ENCODE measurements around the gene LSP1.

DNA sequence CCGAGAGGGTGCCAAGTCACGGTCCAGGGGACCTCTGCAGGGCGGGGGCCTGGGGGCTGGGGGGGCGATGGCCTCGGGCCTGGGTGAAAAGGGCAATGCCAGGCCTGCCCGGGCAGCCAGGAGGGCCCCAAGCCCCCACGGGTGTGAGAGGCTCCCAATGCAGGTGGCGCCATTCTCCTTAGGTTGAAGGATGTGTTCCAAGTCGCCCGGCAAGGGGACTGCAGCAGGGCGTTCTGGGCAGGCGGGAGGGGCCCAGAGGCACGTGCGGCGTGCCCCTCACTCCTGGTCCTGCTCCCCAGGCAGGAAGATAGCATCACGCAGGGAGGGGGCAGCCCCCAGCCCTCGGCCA lies 14.8 kb upstream of the LSP1 start:
- TF ChIP-seq, protein P1, sequence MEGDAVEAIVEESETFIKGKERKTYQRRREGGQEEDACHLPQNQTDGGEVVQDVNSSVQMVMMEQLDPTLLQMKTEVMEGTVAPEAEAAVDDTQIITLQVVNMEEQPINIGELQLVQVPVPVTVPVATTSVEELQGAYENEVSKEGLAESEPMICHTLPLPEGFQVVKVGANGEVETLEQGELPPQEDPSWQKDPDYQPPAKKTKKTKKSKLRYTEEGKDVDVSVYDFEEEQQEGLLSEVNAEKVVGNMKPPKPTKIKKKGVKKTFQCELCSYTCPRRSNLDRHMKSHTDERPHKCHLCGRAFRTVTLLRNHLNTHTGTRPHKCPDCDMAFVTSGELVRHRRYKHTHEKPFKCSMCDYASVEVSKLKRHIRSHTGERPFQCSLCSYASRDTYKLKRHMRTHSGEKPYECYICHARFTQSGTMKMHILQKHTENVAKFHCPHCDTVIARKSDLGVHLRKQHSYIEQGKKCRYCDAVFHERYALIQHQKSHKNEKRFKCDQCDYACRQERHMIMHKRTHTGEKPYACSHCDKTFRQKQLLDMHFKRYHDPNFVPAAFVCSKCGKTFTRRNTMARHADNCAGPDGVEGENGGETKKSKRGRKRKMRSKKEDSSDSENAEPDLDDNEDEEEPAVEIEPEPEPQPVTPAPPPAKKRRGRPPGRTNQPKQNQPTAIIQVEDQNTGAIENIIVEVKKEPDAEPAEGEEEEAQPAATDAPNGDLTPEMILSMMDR (IDR thresholded peaks at IDR 0.05; ENCODE audit: low read depth, low read length, missing input control) = no peak
- TF ChIP-seq YY1 (IDR thresholded peaks at IDR 0.05) = no peak
- no peak for TF ChIP-seq GABPA (IDR thresholded peaks at IDR 0.05 in 1 of 2, conservative IDR thresholded peaks at IDR 0.05 in 1 of 2)
- TF ChIP-seq SP1 (IDR thresholded peaks at IDR 0.05) = no peak
- TF ChIP-seq FOXA1 (IDR thresholded peaks at IDR 0.05) = no peak
- no peak for TF ChIP-seq TAF1 (conservative IDR thresholded peaks at IDR 0.05)
- no peak for TF ChIP-seq NR2F2 (IDR thresholded peaks at IDR 0.05)
- TF ChIP-seq, protein P2, sequence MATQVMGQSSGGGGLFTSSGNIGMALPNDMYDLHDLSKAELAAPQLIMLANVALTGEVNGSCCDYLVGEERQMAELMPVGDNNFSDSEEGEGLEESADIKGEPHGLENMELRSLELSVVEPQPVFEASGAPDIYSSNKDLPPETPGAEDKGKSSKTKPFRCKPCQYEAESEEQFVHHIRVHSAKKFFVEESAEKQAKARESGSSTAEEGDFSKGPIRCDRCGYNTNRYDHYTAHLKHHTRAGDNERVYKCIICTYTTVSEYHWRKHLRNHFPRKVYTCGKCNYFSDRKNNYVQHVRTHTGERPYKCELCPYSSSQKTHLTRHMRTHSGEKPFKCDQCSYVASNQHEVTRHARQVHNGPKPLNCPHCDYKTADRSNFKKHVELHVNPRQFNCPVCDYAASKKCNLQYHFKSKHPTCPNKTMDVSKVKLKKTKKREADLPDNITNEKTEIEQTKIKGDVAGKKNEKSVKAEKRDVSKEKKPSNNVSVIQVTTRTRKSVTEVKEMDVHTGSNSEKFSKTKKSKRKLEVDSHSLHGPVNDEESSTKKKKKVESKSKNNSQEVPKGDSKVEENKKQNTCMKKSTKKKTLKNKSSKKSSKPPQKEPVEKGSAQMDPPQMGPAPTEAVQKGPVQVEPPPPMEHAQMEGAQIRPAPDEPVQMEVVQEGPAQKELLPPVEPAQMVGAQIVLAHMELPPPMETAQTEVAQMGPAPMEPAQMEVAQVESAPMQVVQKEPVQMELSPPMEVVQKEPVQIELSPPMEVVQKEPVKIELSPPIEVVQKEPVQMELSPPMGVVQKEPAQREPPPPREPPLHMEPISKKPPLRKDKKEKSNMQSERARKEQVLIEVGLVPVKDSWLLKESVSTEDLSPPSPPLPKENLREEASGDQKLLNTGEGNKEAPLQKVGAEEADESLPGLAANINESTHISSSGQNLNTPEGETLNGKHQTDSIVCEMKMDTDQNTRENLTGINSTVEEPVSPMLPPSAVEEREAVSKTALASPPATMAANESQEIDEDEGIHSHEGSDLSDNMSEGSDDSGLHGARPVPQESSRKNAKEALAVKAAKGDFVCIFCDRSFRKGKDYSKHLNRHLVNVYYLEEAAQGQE (IDR thresholded peaks at IDR 0.05) = no peak
- no peak for TF ChIP-seq EGR1 (IDR thresholded peaks at IDR 0.05; ENCODE audit: low read depth in 2 of 2)
- no peak for TF ChIP-seq FOXA2 (IDR thresholded peaks at IDR 0.05)
- TF ChIP-seq, protein P3, sequence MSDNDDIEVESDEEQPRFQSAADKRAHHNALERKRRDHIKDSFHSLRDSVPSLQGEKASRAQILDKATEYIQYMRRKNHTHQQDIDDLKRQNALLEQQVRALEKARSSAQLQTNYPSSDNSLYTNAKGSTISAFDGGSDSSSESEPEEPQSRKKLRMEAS (IDR thresholded peaks at IDR 0.05) = no peak
- no peak for TF ChIP-seq RAD21 (IDR thresholded peaks at IDR 0.05)

All from liver (tissue), 3 donors.